ENCODE measurements around the gene PARP2.

PARP2 gene

DNA sequence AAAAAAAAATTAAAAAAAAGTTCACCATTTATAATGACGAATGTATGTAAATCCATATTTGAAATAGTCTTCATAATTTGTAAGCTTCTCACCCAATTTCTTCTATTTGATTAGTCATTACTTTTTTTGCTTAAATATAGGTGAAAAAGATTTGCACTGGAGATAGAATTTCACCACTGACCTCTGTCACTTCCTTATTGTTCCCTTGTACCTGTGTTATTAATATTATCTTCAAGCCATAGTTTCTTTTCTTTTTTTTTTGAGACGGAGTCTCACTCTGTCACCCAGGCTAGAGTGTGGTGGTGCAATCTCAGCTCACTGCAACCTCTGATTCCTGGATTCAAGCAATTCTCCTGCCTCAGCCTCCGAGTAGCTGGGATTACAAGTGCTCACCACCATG is 54.1 kb downstream of the PARP2 start:
- DNase-seq (ENCODE audit: low read depth, low spot score), result no peak

DNA sequence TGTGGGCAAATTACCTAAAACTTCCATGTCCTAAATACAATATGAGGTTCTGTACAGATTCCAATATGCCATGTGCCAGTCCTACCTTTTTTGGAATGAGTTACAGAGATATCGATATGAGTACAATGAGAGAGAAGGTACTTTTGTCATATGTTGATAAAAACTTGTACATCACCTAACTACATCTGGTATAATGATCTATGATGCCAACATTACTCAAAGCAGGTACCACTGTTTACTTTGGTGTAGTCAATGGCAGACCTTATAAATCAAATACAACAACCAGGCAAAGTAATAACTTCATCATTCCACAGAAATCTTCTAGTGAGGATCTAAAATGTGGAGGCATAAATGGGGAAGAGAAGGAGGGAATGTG is 57.1 kb downstream of the PARP2 start:
- DNase-seq (ENCODE audit: low read depth, low spot score), result no peak

GRCh38 chr14:20400965-20401593 is 57.6 kb downstream of the PARP2 start:
- no peak for DNase-seq (ENCODE audit: low read depth, low spot score)

- no peak for DNase-seq (ENCODE audit: low read depth, low spot score)
Measured at GRCh38 chr14:20403521-20403920, 60.1 kb downstream of the PARP2 start.
